Fibroblast of pulmonary artery (primary cell): ENCODE results near the gene GPATCH3.
A peak's percentile ranks its signal among the peaks of the same experiment; 100 is the strongest.
"Not testable (repeated sequence)": the region's sequence is repeated elsewhere in the genome, so short reads cannot be mapped to it uniquely, and the experiment has no call there.

Experiments
- DNase-seq: peaks from one replicate; pipeline ENCODE4 v3.0.0-alpha.2; 2010; ENCODE audit warnings: low read depth
- H3K4me3 ChIP-seq: replicated peaks from 2 replicates; pipeline ENCODE4 v1.5.1; 2011; ENCODE audit warnings: low read depth, mild to moderate bottlenecking, control low read depth, low read length, moderate library complexity
- CTCF ChIP-seq: IDR thresholded peaks from 2 replicates; pipeline ENCODE4 v1.5.1; 2011; ENCODE audit warnings: mild to moderate bottlenecking, control low read depth, low read length, inconsistent platforms; ENCODE audit errors: missing control alignments

Gene GPATCH3

GRCh38 chr1:26887125-26887524, 13.1 kb downstream of the GPATCH3 start:
- peak; percentile 64 for TF ChIP-seq CTCF
- H3K4me3 ChIP-seq: no peak overlapping the region
- peak; percentile 63 for DNase-seq

GRCh38 chr1:26882696-26883463, 17.4 kb downstream of the GPATCH3 start:
- H3K4me3 ChIP-seq: no peak overlapping the region
- DNase-seq: no peak
- no peak for TF ChIP-seq CTCF

- not testable (repeated sequence) for DNase-seq
Observed at GRCh38 chr1:26881611-26882010, 18.7 kb downstream of the GPATCH3 start.

GRCh38 chr1:26879793-26880192, 20.5 kb downstream of the GPATCH3 start:
- no peak overlapping the region for H3K4me3 ChIP-seq
- no peak for TF ChIP-seq CTCF
- no peak for DNase-seq

More at GRCh38 chr1:26881611-26882010, 18.7 kb downstream of the GPATCH3 start:
- H3K4me3 ChIP-seq: not testable (repeated sequence)

- H3K4me3 ChIP-seq: no peak overlapping the region
- TF ChIP-seq CTCF: no peak
- DNase-seq: no peak
Observed at GRCh38 chr1:26877326-26877725, 22.9 kb downstream of the GPATCH3 start.

- DNase-seq: no peak
- TF ChIP-seq CTCF: no peak
Observed at GRCh38 chr1:26874896-26875295, 25.4 kb downstream of the GPATCH3 start.

GRCh38 chr1:26873097-26873496, 27.2 kb downstream of the GPATCH3 start:
- not testable (repeated sequence) for DNase-seq, H3K4me3 ChIP-seq

More at GRCh38 chr1:26874896-26875295, 25.4 kb downstream of the GPATCH3 start:
- no peak overlapping the region for H3K4me3 ChIP-seq

GRCh38 chr1:26864610-26865480, 35.4 kb downstream of the GPATCH3 start:
- peak overlapping the region; percentile 65 for H3K4me3 ChIP-seq
- no peak for TF ChIP-seq CTCF
- peak; percentile 97 for DNase-seq
